Naive thymus-derived CD4-positive, alpha-beta T cell (primary cell): Measurements from ENCODE around the gene TAF6. TPM values are rescaled to one million over a fixed set of nuclear protein-coding genes. Genes with fewer than 3 reads are reported as not detected.
A peak's percentile ranks its signal among the peaks of the same experiment; 100 is the strongest.

ENCODE experiments used
- ATAC-seq: fragments of 150-1000 bp; cut with Tn5 transposase; 2 replicates; pipeline ENCODE4 v1.10.0; 2021; ENCODE audit warnings: mild to moderate bottlenecking, moderate library complexity
- CTCF ChIA-PET: fragments of 350-600 bp; sonication (Branson Sonifier 250); formaldehyde crosslinking; loops from one replicate; lab custom pipeline; 2021; ENCODE audit warnings: antibody characterized with exemption; lab: Charles Lee
- POLR2A ChIA-PET: fragments of 350-600 bp; sonication (Branson Sonifier 250); formaldehyde crosslinking; loops from one replicate; lab custom pipeline; 2021; ENCODE audit warnings: antibody characterized with exemption, inconsistent platforms; lab: Charles Lee
- DNase-seq, 9 donors: peaks; one replicate each; pipeline versions ENCODE4 v3.0.0 to v3.0.0-alpha.2; 2020 to 2022; ENCODE audit warnings: mixed read lengths in 1 of 9
- H3K27ac ChIP-seq: one replicate; pipeline ENCODE4 v1.7.0; 2013; ENCODE audit warnings: mild to moderate bottlenecking, low read depth, low read length, moderate library complexity
- H3K27me3 ChIP-seq, 2 donors: one replicate each; pipeline ENCODE4 v1.7.0; 2013; ENCODE audit warnings: low read length in 2 of 2, mild to moderate bottlenecking in 2 of 2, moderate library complexity in 2 of 2; ENCODE audit not compliant: control insufficient read depth in 2 of 2, insufficient read depth in 2 of 2
- H3K36me3 ChIP-seq, 3 experiments: 1 replicate in 2 of 3; 2 replicates in 1 of 3; pipeline ENCODE4 v1.7.0; 2013; ENCODE audit warnings: low read length in 3 of 3, mild to moderate bottlenecking in 3 of 3, moderate library complexity in 1 of 3; ENCODE audit not compliant: insufficient read depth in 3 of 3, control insufficient read depth in 2 of 3
- H3K4me1 ChIP-seq, 2 donors: one replicate each; pipeline ENCODE4 v1.7.0; 2013; ENCODE audit warnings: low read length in 2 of 2, mild to moderate bottlenecking in 2 of 2, moderate library complexity in 1 of 2; ENCODE audit not compliant: control insufficient read depth in 2 of 2, insufficient read depth in 2 of 2
- H3K4me3 ChIP-seq: 2 replicates; pipeline ENCODE4 v1.7.0; 2013; ENCODE audit warnings: mild to moderate bottlenecking, low read length
- H3K9me3 ChIP-seq, 3 experiments: 1 replicate in 2 of 3; 2 replicates in 1 of 3; pipeline ENCODE4 v1.7.0; 2013; ENCODE audit warnings: low read length in 3 of 3; ENCODE audit not compliant: control insufficient read depth in 2 of 3
- H3K27ac Mint-ChIP-seq, 9 donors: one replicate each; pipeline ENCODE4 v1.8.0; 2020 to 2022; ENCODE audit warnings: mixed read lengths in 9 of 9, mild to moderate bottlenecking in 8 of 9, moderate library complexity in 5 of 9, inconsistent platforms in 2 of 9
- H3K27me3 Mint-ChIP-seq, 5 donors: one replicate each; pipeline ENCODE4 v1.8.0; 2021 to 2022; ENCODE audit warnings: mixed read lengths in 5 of 5, mild to moderate bottlenecking in 1 of 5
- H3K36me3 Mint-ChIP-seq, 5 donors: one replicate each; pipeline ENCODE4 v1.8.0; 2020 to 2022; ENCODE audit warnings: mixed read lengths in 5 of 5, mild to moderate bottlenecking in 3 of 5, inconsistent platforms in 1 of 5
- H3K4me1 Mint-ChIP-seq, 7 donors: one replicate each; pipeline ENCODE4 v1.8.0; 2020 to 2022; ENCODE audit warnings: mixed read lengths in 7 of 7, mild to moderate bottlenecking in 3 of 7, inconsistent platforms in 1 of 7
- H3K4me3 Mint-ChIP-seq, 10 donors: one replicate each; pipeline ENCODE4 v1.8.0; 2020 to 2022; ENCODE audit warnings: mild to moderate bottlenecking in 10 of 10, mixed read lengths in 10 of 10, moderate library complexity in 6 of 10, inconsistent platforms in 2 of 10
- H3K9me3 Mint-ChIP-seq, 11 donors: one replicate each; pipeline ENCODE4 v1.8.0; 2020 to 2022; ENCODE audit warnings: mixed read lengths in 11 of 11, mild to moderate bottlenecking in 4 of 11, inconsistent platforms in 1 of 11, moderate library complexity in 1 of 11
- intact Hi-C, 2 donors: fragments of 100-400 bp; cut with micrococcal nuclease; formaldehyde crosslinking; loops; one replicate each; pipeline ENCODE4 v1.15.1; 2023
- polyA plus RNA-seq, 2 donors: library from polyadenylated mRNA; unstranded; fragments of 300-500 nt; fragmentation: Illumina TruSeq; gene quantifications; one replicate each; pipeline ENCODE4 v1.2.3, GENCODE V29; 2021
- total RNA-seq, 6 experiments: library from RNA in 5 of 6; stranded (reverse) in 5 of 6; gene quantifications; 1 replicate in 5 of 6; 2 replicates in 1 of 6; pipeline ENCODE4 v1.2.3 and lab custom pipeline; 2021 to 2026

TAF6 gene
- total and polyA plus RNA-seq, 7 experiments from 2014 or later = 30.8 to 68.1 (median 45.0) TPM

DNA sequence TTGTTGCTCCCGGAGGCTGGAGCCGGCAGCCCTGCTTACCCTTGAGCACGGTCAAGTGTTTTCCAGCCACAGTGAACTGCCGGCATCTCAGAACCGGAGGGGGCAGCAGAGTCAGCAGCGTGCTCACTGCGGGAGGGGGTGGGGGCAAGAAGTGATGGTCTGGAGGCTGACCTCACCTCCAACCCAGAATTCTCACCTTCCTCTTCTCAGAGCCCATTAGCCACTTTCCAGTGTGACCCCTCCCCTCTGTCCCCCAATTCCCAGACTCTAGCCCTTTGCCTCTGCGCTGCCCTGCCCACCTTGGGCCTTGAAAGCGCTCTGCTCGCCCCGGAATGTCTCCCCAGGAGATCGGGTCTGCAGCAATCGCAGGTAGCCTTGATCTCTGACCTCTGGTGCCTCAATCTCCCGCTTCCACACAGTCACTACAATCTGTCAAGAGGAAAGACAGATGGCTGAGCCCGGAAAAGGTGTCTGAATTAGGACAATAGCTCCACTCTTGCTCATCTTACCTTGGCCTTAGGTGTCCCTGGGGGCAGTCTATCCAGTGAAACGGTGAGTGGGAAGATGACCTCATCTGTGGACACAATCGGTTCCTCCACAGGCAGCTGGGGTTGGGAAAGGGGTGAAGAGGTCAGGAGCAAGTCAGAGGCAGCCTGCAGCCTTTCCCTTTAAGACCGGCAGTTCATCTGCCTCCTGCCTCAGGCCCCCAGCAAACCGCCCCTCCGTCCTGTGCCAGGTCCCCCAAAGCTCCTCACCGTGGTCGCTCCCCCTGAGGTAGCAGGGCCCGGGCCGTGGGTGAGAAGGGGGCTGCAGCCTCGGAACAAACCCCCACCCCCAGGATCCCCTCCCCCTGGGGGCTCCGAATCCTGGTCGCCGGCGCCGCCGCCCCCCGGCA lies 38.4 kb upstream of the TAF6 start:
- Mint-ChIP-seq H3K4me3 (peak overlapping the region; percentile 83 to 93 (median 87)), H3K9me3 (no peaks in the 10 kb centered on the region), H3K27ac (peak overlapping the region; percentile 68 to 92 (median 86)), H3K4me1 (peaks cover 38 to 81% (median 66%) of the 10 kb centered on the region in 7 donors), H3K27me3 (no peaks in the 10 kb centered on the region), H3K36me3 (peaks cover 0 to 18% (median 7%) of the 10 kb centered on the region in 5 donors)
- Histone ChIP-seq H3K36me3 (peaks cover 0 to 48% (median 14%) of the 10 kb centered on the region in 3 experiments), H3K9me3 (no peaks in the 10 kb centered on the region), H3K27ac (peak overlapping the region; percentile 88), H3K4me3 (peak overlapping the region; percentile 79), H3K27me3 (no peaks in the 10 kb centered on the region), H3K4me1 (peaks cover 7 to 26% of the 10 kb centered on the region in 2 donors)
- no peak for DNase-seq
- POLR2A ChIA-PET = interaction anchor here (0.6 to 23.1 kb wide), 13 partner anchors 6 to 169 kb away, joined by 3 to 383 read pairs (median 5); partner anchors contain the start of genes GAL3ST4, GPC2, LAMTOR4 and STAG3
- intact Hi-C loops = loop anchor here (1.0 to 2.0 kb wide), 4 partner anchors 9 to 51 kb away; partner anchors contain the start of genes GPC2 (in 2 of the 2), LAMTOR4 (in 2 of the 2) and STAG3 (in 2 of the 2)
- CTCF ChIA-PET = interaction anchor here (0.6 to 4.8 kb wide), 6 partner anchors 9 to 186 kb away, joined by 3 to 16 read pairs (median 4); partner anchors contain the start of genes GAL3ST4, GPC2, LAMTOR4 and STAG3
- peak; percentile 2 for ATAC-seq

DNA sequence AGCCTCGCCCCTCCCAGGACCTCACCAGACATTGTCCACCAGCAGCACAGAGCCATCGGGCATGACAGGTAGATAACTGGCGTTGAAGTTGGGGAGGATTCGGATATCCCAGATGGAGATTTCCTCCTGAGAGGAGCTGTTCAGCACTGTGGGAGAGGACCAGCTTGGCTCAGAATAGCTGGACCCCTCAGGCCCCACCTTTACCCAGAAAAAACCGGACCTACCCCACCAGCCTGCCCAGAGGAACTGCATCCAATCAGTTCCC lies 37.8 kb upstream of the TAF6 start:
- POLR2A ChIA-PET = interaction anchor here (1.0 to 23.1 kb wide), 11 partner anchors 6 to 58 kb away, joined by 3 to 383 read pairs (median 5); partner anchors contain the start of genes GAL3ST4, GPC2, LAMTOR4 and STAG3
- DNase-seq (no peak), ATAC-seq (no peak)
- H3K4me3 ChIP-seq = peak overlapping the region; percentile 79
- Mint-ChIP-seq H3K36me3 (peaks cover 0 to 24% (median 9%) of the 10 kb centered on the region in 5 donors), H3K4me1 (peaks cover 43 to 82% (median 70%) of the 10 kb centered on the region in 7 donors), H3K4me3 (peak overlapping the region; percentile 83 to 93 (median 87)), H3K9me3 (no peaks in the 10 kb centered on the region), H3K27ac (peak overlapping the region; percentile 57 to 92 (median 86)), H3K27me3 (no peaks in the 10 kb centered on the region)
- CTCF ChIA-PET = interaction anchor here (1.5 to 4.8 kb wide), 4 partner anchors 9 to 61 kb away, joined by 4 to 16 read pairs (median 6); partner anchors contain the start of genes GAL3ST4, GPC2, LAMTOR4 and STAG3
- H3K36me3 ChIP-seq = peaks cover 0 to 48% (median 16%) of the 10 kb centered on the region in 3 experiments
- H3K9me3 ChIP-seq = no peaks in the 10 kb centered on the region
- H3K27me3 ChIP-seq = no peaks in the 10 kb centered on the region
- peak overlapping the region; percentile 88 for H3K27ac ChIP-seq
- intact Hi-C loops = no loop called here
- peaks cover 7 to 32% of the 10 kb centered on the region in 2 donors for H3K4me1 ChIP-seq

DNA sequence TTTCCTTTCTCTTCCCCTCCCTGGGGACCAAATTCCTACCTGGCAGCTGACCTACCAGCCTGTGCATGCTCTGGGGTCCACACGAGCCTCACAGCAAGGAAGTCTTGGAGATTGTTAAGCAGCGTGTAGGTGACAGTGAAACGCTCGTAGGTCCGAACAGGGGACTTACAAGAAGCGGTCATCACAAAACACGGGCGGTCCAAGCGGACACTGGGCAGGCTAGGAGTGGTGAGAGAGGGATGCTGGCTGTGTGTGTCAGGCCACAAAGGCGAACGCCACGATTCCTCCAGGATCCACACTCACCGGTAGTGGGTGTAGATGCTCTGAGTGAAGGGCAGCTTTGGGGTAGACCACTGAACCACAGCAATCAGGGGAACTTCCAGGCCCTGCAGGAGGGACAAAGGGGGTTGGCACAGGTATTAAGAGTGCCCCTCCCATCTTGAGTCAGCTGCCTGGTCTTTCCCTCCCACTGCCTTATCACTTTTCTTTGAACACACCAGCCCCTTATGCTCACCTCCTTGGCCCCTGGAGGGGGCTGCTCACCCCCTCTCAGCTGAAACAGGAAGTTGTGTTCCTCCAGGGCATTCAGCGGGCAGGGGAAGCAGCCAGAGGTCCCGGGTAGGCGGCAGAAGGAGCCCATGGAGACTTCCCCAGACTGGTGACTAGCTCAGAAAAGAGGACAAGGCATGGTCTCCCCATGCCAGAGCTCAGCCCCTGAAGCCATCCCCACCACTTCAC lies 37.3 kb upstream of the TAF6 start:
- Mint-ChIP-seq H3K36me3 (peaks cover 0 to 24% (median 9%) of the 10 kb centered on the region in 5 donors), H3K27ac (peak overlapping the region; percentile 57 to 92 (median 86)), H3K4me1 (peaks cover 45 to 82% (median 69%) of the 10 kb centered on the region in 7 donors), H3K4me3 (peak overlapping the region; percentile 83 to 93 (median 87)), H3K9me3 (no peaks in the 10 kb centered on the region), H3K27me3 (no peaks in the 10 kb centered on the region)
- Histone ChIP-seq H3K36me3 (peaks cover 0 to 53% (median 16%) of the 10 kb centered on the region in 3 experiments), H3K27ac (peak overlapping the region; percentile 88), H3K4me3 (no peak overlapping the region), H3K4me1 (peaks cover 7 to 33% of the 10 kb centered on the region in 2 donors), H3K27me3 (no peaks in the 10 kb centered on the region), H3K9me3 (no peaks in the 10 kb centered on the region)
- intact Hi-C loops = no loop called here
- ChIA-PET CTCF (interaction anchor here (1.5 to 4.8 kb wide), 4 partner anchors 8 to 61 kb away, joined by 4 to 16 read pairs (median 6); partner anchors contain the start of genes GAL3ST4, GPC2, LAMTOR4 and STAG3), POLR2A (interaction anchor here (1.0 to 23.1 kb wide), 9 partner anchors 6 to 59 kb away, joined by 3 to 383 read pairs (median 7); partner anchors contain the start of genes GAL3ST4, GPC2, LAMTOR4 and STAG3)
- ATAC-seq = peak; percentile 38
- DNase-seq = peak in 2 of 9 donors; percentile 19 to 40

DNA sequence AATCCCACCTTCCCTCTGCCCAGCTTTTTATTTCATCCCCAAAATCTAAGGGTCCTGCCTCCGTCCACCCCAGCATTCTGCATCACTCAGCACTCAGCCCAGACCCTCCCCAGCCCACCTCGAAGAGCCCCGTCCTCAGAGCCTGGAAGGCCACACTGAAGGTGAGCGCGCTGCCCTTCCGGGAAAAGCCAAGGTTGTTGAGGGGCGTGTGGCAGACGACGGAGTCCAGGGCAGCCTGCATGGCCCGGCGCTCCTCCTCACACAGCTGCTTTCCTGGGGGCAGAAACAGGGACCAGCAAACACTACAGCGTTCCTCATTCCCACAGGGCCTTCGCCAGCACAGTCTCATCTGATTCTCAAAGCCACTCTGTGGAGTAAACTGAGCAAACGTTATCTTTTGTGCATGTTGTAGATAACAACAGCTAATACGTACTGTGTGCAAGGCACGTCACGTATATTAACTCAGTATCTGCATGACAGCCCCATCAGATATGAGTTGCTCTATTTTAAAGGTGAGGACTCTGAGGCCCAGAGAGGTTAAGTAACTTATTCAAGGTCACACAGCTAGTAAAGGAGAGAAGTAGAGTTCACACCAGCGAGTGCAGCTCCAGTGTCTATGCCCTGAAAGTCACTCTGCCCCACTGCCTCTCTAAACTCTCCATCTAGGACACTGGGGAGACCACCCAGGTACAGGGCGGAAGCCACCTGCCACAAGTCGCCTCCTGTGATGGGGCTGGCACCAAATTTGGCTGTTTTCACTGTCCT lies 36.6 kb upstream of the TAF6 start:
- Histone ChIP-seq H3K4me1 (peaks cover 7 to 33% of the 10 kb centered on the region in 2 donors), H3K4me3 (no peak overlapping the region)
- peak overlapping the region in 8 of 9 donors; percentile 43 to 89 (median 78) for H3K27ac Mint-ChIP-seq

DNA sequence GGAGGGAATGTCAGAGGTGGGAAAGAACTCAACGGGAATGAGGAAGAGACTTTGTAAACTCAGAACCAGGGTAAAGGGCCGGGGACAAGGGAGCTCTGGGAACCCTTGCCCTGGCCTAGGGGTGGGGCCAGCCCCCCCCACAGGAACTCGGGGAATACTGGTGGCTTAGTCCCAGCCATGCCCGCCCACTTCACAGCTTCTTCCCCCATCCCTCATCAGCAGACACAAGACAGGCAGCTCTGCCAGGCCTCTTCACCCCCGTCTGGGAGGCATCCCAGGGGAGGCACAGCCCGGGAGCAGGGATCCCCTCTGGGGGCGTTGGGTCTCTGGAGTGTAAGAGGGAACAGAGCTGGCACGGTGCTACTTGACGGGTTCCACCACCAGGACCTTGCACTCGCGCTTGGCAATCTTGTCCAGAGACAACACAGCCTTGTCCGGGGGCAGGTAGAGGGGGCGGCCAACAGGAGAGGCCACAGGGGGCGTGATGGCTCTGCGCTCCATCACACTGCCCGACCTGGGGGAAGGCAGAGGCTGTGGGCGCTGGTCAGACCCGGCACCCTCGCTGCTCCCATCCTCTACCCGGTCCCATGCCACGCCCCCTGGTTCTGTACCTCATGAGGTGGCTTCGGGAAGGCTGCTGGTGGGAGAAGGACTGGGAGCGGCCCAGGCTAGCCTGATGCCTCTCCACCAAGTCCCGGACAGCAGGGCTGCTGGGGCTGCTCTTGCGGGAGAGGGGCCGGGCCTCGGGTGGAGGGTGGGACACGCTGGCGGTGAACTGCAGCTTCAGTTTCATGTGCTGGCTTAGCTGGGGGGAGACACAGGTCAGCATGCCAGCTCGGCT lies 35.7 kb upstream of the TAF6 start:
- no peaks in the 10 kb centered on the region for H3K9me3 Mint-ChIP-seq
- no peaks in the 10 kb centered on the region for H3K27me3 Mint-ChIP-seq
- peaks cover 53 to 79% (median 68%) of the 10 kb centered on the region in 7 donors for H3K4me1 Mint-ChIP-seq
- H3K36me3 Mint-ChIP-seq = peaks cover 0 to 29% (median 15%) of the 10 kb centered on the region in 5 donors
- DNase-seq (no peak), ATAC-seq (no peak)
- peak overlapping the region in 5 of 10 donors; percentile 2 to 90 (median 84) for H3K4me3 Mint-ChIP-seq
- Histone ChIP-seq H3K27me3 (no peaks in the 10 kb centered on the region), H3K36me3 (peaks cover 0 to 53% (median 16%) of the 10 kb centered on the region in 3 experiments), H3K9me3 (no peaks in the 10 kb centered on the region), H3K4me3 (no peak overlapping the region), H3K27ac (peak overlapping the region; percentile 48), H3K4me1 (peaks cover 14 to 41% of the 10 kb centered on the region in 2 donors)
- intact Hi-C loops = no loop called here
- CTCF ChIA-PET = interaction anchor here (0.9 to 4.8 kb wide), 3 partner anchors 12 to 35 kb away, joined by 3 to 16 read pairs (median 4); partner anchors contain the start of gene GAL3ST4
- POLR2A ChIA-PET = interaction anchor here (0.6 to 23.1 kb wide), 4 partner anchors 8 to 67 kb away, joined by 3 to 383 read pairs (median 164); partner anchors contain the start of genes GAL3ST4, GPC2, STAG3 and TRAPPC14
- H3K27ac Mint-ChIP-seq = peak overlapping the region in 4 of 9 donors; percentile 52 to 86 (median 71)

More for the DNA sequence above, 36.6 kb upstream of the TAF6 start:
- H3K4me3 Mint-ChIP-seq = peak overlapping the region in 9 of 10 donors; percentile 33 to 93 (median 86)
- Histone ChIP-seq H3K9me3 (no peaks in the 10 kb centered on the region), H3K27me3 (no peaks in the 10 kb centered on the region), H3K36me3 (peaks cover 0 to 53% (median 16%) of the 10 kb centered on the region in 3 experiments), H3K27ac (peak overlapping the region; percentile 88)
- H3K4me1 Mint-ChIP-seq = peaks cover 45 to 79% (median 65%) of the 10 kb centered on the region in 7 donors
- intact Hi-C loops = no loop called here
- H3K36me3 Mint-ChIP-seq = peaks cover 0 to 24% (median 9%) of the 10 kb centered on the region in 5 donors
- no peaks in the 10 kb centered on the region for H3K27me3 Mint-ChIP-seq
- no peaks in the 10 kb centered on the region for H3K9me3 Mint-ChIP-seq
- ChIA-PET CTCF (interaction anchor here (0.9 to 4.8 kb wide), 5 partner anchors 12 to 62 kb away, joined by 3 to 16 read pairs (median 4); partner anchors contain the start of genes GAL3ST4, GPC2 and STAG3), POLR2A (interaction anchor here (1.7 to 23.1 kb wide), 4 partner anchors 5 to 55 kb away, joined by 5 to 383 read pairs (median 326); partner anchors contain the start of genes GAL3ST4, GPC2, LAMTOR4 and STAG3)
- no peak for DNase-seq
- no peak for ATAC-seq
